Hepatocyte (in vitro differentiated cells): Measurements from ENCODE around the gene COL15A1.

Experiments used
- CTCF ChIP-seq: fragments of 200-600 bp; sonication (generic); IDR thresholded peaks from 2 replicates; pipeline ENCODE4 v1.5.1; 2016; ENCODE audit warnings: antibody characterized with exemption, mild to moderate bottlenecking; ENCODE audit not compliant: poor library complexity
- EZH2 ChIP-seq: fragments of 200-600 bp; sonication (generic); IDR thresholded peaks from 2 replicates; pipeline ENCODE4 v1.6.1; 2016; ENCODE audit warnings: antibody characterized with exemption, mild to moderate bottlenecking, borderline replicate concordance

GRCh38 chr9:98998441-98999151 is 54.9 kb downstream of the COL15A1 start:
- TF ChIP-seq CTCF: peak; percentile 79
- no peak for TF ChIP-seq EZH2
